Astrocyte (in vitro differentiated cells and primary cell): ENCODE results near the gene SPATA13.

Source experiments
- EZH2 ChIP-seq: IDR thresholded peaks from 2 replicates; pipeline ENCODE4 v1.6.1; 2012; ENCODE audit warnings: mild to moderate bottlenecking, low read length, inconsistent platforms; ENCODE audit not compliant: insufficient read depth
- TF ChIP-seq, protein P1 (sequence below): IDR thresholded peaks from 2 replicates; pipeline ENCODE4 v1.5.1; 2011; ENCODE audit warnings: low read depth, mild to moderate bottlenecking, inconsistent platforms, low read length, moderate library complexity; ENCODE audit not compliant: insufficient read depth

DNA sequence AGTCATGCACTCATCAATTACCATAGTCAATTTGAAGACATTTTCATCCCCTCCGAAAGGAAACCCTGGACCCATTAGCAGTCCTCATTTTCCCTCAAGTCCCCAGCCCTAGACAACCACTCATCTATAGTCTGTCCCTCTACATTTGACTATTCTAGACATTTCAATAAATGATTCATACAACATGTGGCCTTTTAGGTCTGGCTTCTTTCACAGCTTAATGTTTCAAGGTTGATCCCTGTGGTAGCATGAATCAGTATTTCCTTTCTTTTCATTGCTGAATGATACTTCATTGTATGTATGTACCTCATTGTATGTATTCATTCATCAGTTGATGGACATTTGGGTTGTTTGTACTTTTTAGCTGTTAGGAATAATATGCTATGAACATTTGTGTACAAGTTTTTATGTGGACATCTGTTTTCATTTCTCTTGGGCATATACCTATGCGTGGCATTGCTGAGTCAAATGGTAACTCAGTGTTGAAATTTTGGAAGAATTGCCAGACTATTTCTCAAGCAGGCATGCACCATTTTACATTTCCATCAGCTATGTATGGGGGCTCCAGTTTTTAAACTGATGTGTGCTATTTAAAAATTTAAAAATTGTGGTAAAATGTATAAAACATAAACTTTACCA, 18.4 kb downstream of the SPATA13 start:
- TF ChIP-seq, protein P1, sequence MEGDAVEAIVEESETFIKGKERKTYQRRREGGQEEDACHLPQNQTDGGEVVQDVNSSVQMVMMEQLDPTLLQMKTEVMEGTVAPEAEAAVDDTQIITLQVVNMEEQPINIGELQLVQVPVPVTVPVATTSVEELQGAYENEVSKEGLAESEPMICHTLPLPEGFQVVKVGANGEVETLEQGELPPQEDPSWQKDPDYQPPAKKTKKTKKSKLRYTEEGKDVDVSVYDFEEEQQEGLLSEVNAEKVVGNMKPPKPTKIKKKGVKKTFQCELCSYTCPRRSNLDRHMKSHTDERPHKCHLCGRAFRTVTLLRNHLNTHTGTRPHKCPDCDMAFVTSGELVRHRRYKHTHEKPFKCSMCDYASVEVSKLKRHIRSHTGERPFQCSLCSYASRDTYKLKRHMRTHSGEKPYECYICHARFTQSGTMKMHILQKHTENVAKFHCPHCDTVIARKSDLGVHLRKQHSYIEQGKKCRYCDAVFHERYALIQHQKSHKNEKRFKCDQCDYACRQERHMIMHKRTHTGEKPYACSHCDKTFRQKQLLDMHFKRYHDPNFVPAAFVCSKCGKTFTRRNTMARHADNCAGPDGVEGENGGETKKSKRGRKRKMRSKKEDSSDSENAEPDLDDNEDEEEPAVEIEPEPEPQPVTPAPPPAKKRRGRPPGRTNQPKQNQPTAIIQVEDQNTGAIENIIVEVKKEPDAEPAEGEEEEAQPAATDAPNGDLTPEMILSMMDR, result no peak
- no peak for TF ChIP-seq EZH2
